Panc1 (cell line): Measurements from ENCODE around the gene PITX1. TPM values are rescaled to one million over a fixed set of nuclear protein-coding genes. Genes with fewer than 3 reads are reported as not detected.

Experiments
- ATAC-seq: fragments of 200-7000 bp; cut with Tn5 transposase; 2 replicates; pipeline ENCODE4 v1.9.1; 2020; ENCODE audit warnings: mild to moderate bottlenecking, moderate library complexity
- BruUV-seq: library from RNA; stranded (reverse); fragments of 400-500 nt; replicated peaks from 2 replicates; lab custom pipeline; 2021; lab: Mats Ljungman, UMichigan
- CTCF ChIA-PET: fragments of 300-600 bp; sonication (Branson Sonifier 250); formaldehyde crosslinking; loops from one replicate; lab custom pipeline; 2022; ENCODE audit warnings: antibody characterized with exemption; lab: Charles Lee
- POLR2A ChIA-PET: fragments of 300-600 bp; sonication (Branson Sonifier 250); formaldehyde crosslinking; loops from one replicate; lab custom pipeline; 2022; ENCODE audit warnings: antibody characterized with exemption; lab: Charles Lee
- DNase-seq: peaks from one replicate; pipeline ENCODE4 v3.0.0-alpha.2; 2010; ENCODE audit warnings: low read depth, low spot score
- H3K27ac ChIP-seq: 2 replicates; pipeline ENCODE4 v1.5.1; 2011; ENCODE audit warnings: mild to moderate bottlenecking, low read length, inconsistent platforms
- H3K27me3 ChIP-seq: fragments of 200-500 bp; sonication (Bioruptor generic); 2 replicates; pipeline ENCODE4 v1.6.0; 2014; ENCODE audit warnings: low read length, inconsistent platforms; ENCODE audit not compliant: control insufficient read depth, insufficient read depth
- H3K36me3 ChIP-seq: fragments of 200-500 bp; sonication (Bioruptor generic); 2 replicates; pipeline ENCODE4 v1.5.1; 2014; ENCODE audit warnings: inconsistent platforms, mild to moderate bottlenecking, low read length, moderate library complexity; ENCODE audit not compliant: control insufficient read depth, insufficient read depth
- H3K4me1 ChIP-seq: 2 replicates; pipeline ENCODE4 v1.5.1; 2011; ENCODE audit warnings: inconsistent platforms, mild to moderate bottlenecking, low read length, moderate library complexity; ENCODE audit not compliant: control insufficient read depth, insufficient read depth
- H3K4me3 ChIP-seq, 2 experiments: 2 replicates each; pipeline ENCODE4 v1.5.1; 2011 to 2012; ENCODE audit warnings: low read depth in 2 of 2, low read length in 2 of 2, mild to moderate bottlenecking in 2 of 2, inconsistent platforms in 1 of 2, moderate library complexity in 1 of 2
- H3K9me3 ChIP-seq: fragments of 200-500 bp; sonication (Bioruptor generic); 2 replicates; pipeline ENCODE4 v1.5.1; 2014; ENCODE audit warnings: low read depth, mild to moderate bottlenecking, inconsistent platforms, low read length, moderate library complexity; ENCODE audit not compliant: control insufficient read depth, insufficient read depth
- CTCF ChIP-seq: fragments of 450-650 bp; IDR thresholded peaks from 2 replicates; pipeline ENCODE4 v1.5.1; 2017; ENCODE audit warnings: mild to moderate bottlenecking
- POLR2AphosphoS5 ChIP-seq: IDR thresholded peaks from 2 replicates; pipeline ENCODE4 v1.6.1; 2012; ENCODE audit warnings: mild to moderate bottlenecking, low read depth, low read length, moderate library complexity
- REST ChIP-seq, 2 experiments: IDR thresholded peaks; 2 replicates each; pipeline ENCODE4 v1.6.1; 2011 to 2012; ENCODE audit warnings: low read depth in 2 of 2, control low read depth in 1 of 2, low read length in 1 of 2, mild to moderate bottlenecking in 1 of 2, moderate library complexity in 1 of 2; ENCODE audit not compliant: insufficient read depth in 1 of 2
- SIN3A ChIP-seq: IDR thresholded peaks from 2 replicates; pipeline ENCODE4 v1.6.1; 2012; ENCODE audit warnings: low read depth, mild to moderate bottlenecking, low read length, moderate library complexity, borderline replicate concordance; ENCODE audit not compliant: insufficient read depth
- TCF7L2 ChIP-seq: IDR thresholded peaks from 2 replicates; pipeline ENCODE4 v1.6.1; 2011; ENCODE audit warnings: mild to moderate bottlenecking, low read depth, low read length, inconsistent platforms
- in situ Hi-C: cut with HindIII; loops from 2 replicates; pipeline ENCODE4 v1.10.0; 2016; ENCODE audit warnings: low sequenced_read_pairs, low pct_unique_long_range_greater_than_20kb
- intact Hi-C: fragments of 100-400 bp; cut with micrococcal nuclease; formaldehyde crosslinking; loops from one replicate; pipeline ENCODE4 v1.10.0; 2022; ENCODE audit not compliant: unreplicated experiment
- total RNA-seq: library from RNA; stranded (reverse); gene quantifications from one replicate; pipeline ENCODE4 v1.2.1, GENCODE V29; 2021; ENCODE audit not compliant: unreplicated experiment

The PITX1 gene
- total RNA-seq, 1 experiment from 2014 or later = 41.5 TPM

- H3K36me3 ChIP-seq = no peaks in the 10 kb centered on the region
- BruUV-seq = no TSS peak
- peaks cover 6% of the 10 kb centered on the region; the same call in 1 of the 2 replicates for H3K9me3 ChIP-seq
- no peak overlapping the region for H3K4me3 ChIP-seq
- TF ChIP-seq SIN3A = no peak
- no peak for TF ChIP-seq REST (IDR thresholded peaks at IDR 0.05; ENCODE audit: insufficient read depth in 1 of 2, low read depth in 2 of 2, low read length in 1 of 2)
- no peak for TF ChIP-seq CTCF
- no peak for TF ChIP-seq POLR2AphosphoS5
- TF ChIP-seq TCF7L2 = no peak
- POLR2A ChIA-PET = no interaction called here
- CTCF ChIA-PET = interaction anchor here (0.6 kb wide), 1 partner anchor 312 kb away, joined by 3 read pairs; no protein-coding TSS in a partner anchor
- H3K27ac ChIP-seq = no peak overlapping the region
- no peaks in the 10 kb centered on the region for H3K27me3 ChIP-seq
- no peaks in the 10 kb centered on the region for H3K4me1 ChIP-seq
- in situ Hi-C loops (no loop called here), intact Hi-C loops (no loop called here)
- no peak for DNase-seq
- peak; percentile 53; the same call in 1 of the 2 replicates for ATAC-seq
Measured at GRCh38 chr5:134995850-134996402, 38.1 kb downstream of the PITX1 start.

DNA sequence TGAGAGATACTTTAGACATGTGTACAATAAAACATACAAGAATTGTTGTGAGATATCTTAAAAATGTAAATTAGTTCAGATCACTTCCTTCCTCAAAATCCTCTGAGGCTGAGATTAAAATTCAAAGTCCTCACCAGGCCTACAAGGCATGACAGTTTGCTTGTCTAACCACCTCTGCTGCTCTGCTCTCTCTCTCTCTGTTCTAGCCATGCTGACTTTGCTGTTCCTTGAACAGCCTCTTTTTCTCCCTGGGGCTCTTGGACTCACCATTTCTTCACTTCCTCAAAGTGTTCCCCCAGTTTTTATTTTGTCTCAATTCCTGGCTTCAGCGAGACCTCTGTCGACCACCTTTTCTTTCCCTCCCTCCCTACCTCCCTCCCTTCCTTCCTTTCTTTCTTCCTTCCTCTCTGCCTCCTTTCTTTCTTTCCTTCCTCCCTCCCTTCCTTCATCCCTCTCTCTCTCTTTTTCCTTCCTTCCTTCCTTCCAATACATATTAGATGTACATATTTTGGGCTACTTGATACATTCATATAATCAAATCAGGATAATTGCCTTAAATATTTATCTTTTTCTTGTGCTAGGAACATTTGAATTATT is 39.4 kb downstream of the PITX1 start:
- ChIA-PET POLR2A (no interaction called here), CTCF (no interaction called here)
- H3K9me3 ChIP-seq = peaks cover 6% of the 10 kb centered on the region; the same call in 1 of the 2 replicates
- no peak overlapping the region for H3K27ac ChIP-seq
- no peaks in the 10 kb centered on the region for H3K36me3 ChIP-seq
- intact Hi-C loops = no loop called here
- H3K4me3 ChIP-seq = no peak overlapping the region
- no peak for DNase-seq
- BruUV-seq = no TSS peak
- in situ Hi-C loops = no loop called here
- no peak for TF ChIP-seq CTCF
- no peak for TF ChIP-seq SIN3A
- no peak for TF ChIP-seq POLR2AphosphoS5
- no peak for TF ChIP-seq TCF7L2
- TF ChIP-seq REST (IDR thresholded peaks at IDR 0.05; ENCODE audit: insufficient read depth in 1 of 2, low read depth in 2 of 2, low read length in 1 of 2) = no peak
- ATAC-seq = no peak; the same call in 1 of the 2 replicates
- H3K4me1 ChIP-seq = no peaks in the 10 kb centered on the region
- no peaks in the 10 kb centered on the region for H3K27me3 ChIP-seq
